ENCODE data around the gene COL9A3. TPM values are rescaled to one million over a fixed set of nuclear protein-coding genes. Genes with fewer than 3 reads are reported as not detected.
A peak's percentile ranks its signal among the peaks of the same experiment; 100 is the strongest.

COL9A3 gene
- total RNA-seq, 4 donors from 2014 or later: 8.8 to 29.9 (median 14.3) TPM

- Histone ChIP-seq H3K4me3 (no peak overlapping the region), H3K27ac (peak overlapping the region in 2 of 4 donors; percentile 85 to 92)
- WGBS, 2 donors (ENCODE audit: low coverage in 1 of 2): 80% methylated on average over 2 of the region's 38 CpGs; no CpG with 5 or more reads in 1 of the 2 donors
Observed at GRCh38 chr20:62823688-62824475, 7.0 kb downstream of the COL9A3 start.

GRCh38 chr20:62824476-62825332 lies 7.9 kb downstream of the COL9A3 start:
- peaks cover 0 to 21% (median 15%) of the 10 kb centered on the region in 3 donors for H3K4me1 ChIP-seq
- ATAC-seq: peak; percentile 84
- TF ChIP-seq EP300 (IDR thresholded peaks at IDR 0.05): no peak
- no peak for TF ChIP-seq POLR2A (IDR thresholded peaks at IDR 0.05)
- TF ChIP-seq CTCF (IDR thresholded peaks at IDR 0.05): no peak
- no peak for TF ChIP-seq POLR2AphosphoS5 (IDR thresholded peaks at IDR 0.05)
- H3K36me3 ChIP-seq: no peaks in the 10 kb centered on the region
- H3K27me3 ChIP-seq: peaks cover 20% of the 10 kb centered on the region
- WGBS, 2 donors (ENCODE audit: low coverage in 1 of 2): 30% methylated on average over 4 of the region's 36 CpGs; no CpG with 5 or more reads in 1 of the 2 donors
- H3K27ac ChIP-seq: peak overlapping the region in 2 of 4 donors; percentile 85 to 92
- no peaks in the 10 kb centered on the region for H3K9me3 ChIP-seq
- no peak overlapping the region for H3K4me3 ChIP-seq

More at GRCh38 chr20:62823688-62824475, 7.0 kb downstream of the COL9A3 start:
- Histone ChIP-seq H3K36me3 (no peaks in the 10 kb centered on the region), H3K9me3 (no peaks in the 10 kb centered on the region), H3K4me1 (peaks cover 0 to 29% (median 23%) of the 10 kb centered on the region in 3 donors), H3K27me3 (peaks cover 28% of the 10 kb centered on the region)
- TF ChIP-seq POLR2A (IDR thresholded peaks at IDR 0.05): no peak
- no peak for TF ChIP-seq EP300 (IDR thresholded peaks at IDR 0.05)
- no peak for TF ChIP-seq CTCF (IDR thresholded peaks at IDR 0.05)
- no peak for TF ChIP-seq POLR2AphosphoS5 (IDR thresholded peaks at IDR 0.05)
- no peak for ATAC-seq

GRCh38 chr20:62825333-62825985 lies 8.6 kb downstream of the COL9A3 start:
- no peaks in the 10 kb centered on the region for H3K36me3 ChIP-seq
- peak overlapping the region in 2 of 4 donors; percentile 85 to 92 for H3K27ac ChIP-seq
- no peaks in the 10 kb centered on the region for H3K9me3 ChIP-seq
- no peak overlapping the region for H3K4me3 ChIP-seq
- H3K27me3 ChIP-seq: peaks cover 12% of the 10 kb centered on the region
- peaks cover 0 to 13% (median 12%) of the 10 kb centered on the region in 3 donors for H3K4me1 ChIP-seq
- peak; percentile 1 for ATAC-seq
- TF ChIP-seq CTCF (IDR thresholded peaks at IDR 0.05) (no peak), POLR2AphosphoS5 (IDR thresholded peaks at IDR 0.05) (no peak), POLR2A (IDR thresholded peaks at IDR 0.05) (no peak), EP300 (IDR thresholded peaks at IDR 0.05) (no peak)
- WGBS, 2 donors (ENCODE audit: low coverage in 1 of 2): no CpG with 5 or more reads among the region's 22 CpGs

- peak overlapping the region in 2 of 4 donors; percentile 85 to 92 for H3K27ac ChIP-seq
Observed at GRCh38 chr20:62825986-62826645, 9.3 kb downstream of the COL9A3 start.

More at GRCh38 chr20:62825986-62826645, 9.3 kb downstream of the COL9A3 start:
- Histone ChIP-seq H3K36me3 (no peaks in the 10 kb centered on the region), H3K4me1 (peaks cover 0 to 14% (median 12%) of the 10 kb centered on the region in 3 donors), H3K27me3 (peaks cover 11% of the 10 kb centered on the region), H3K4me3 (no peak overlapping the region), H3K9me3 (no peaks in the 10 kb centered on the region)
- TF ChIP-seq POLR2AphosphoS5 (IDR thresholded peaks at IDR 0.05) (no peak), CTCF (IDR thresholded peaks at IDR 0.05) (no peak), EP300 (IDR thresholded peaks at IDR 0.05) (no peak), POLR2A (IDR thresholded peaks at IDR 0.05) (no peak)
- no CpG with 5 or more reads among the region's 27 CpGs for WGBS, 2 donors (ENCODE audit: low coverage in 1 of 2)
- ATAC-seq: no peak
